Psoas muscle (tissue), 8 donors: ENCODE data around the gene PHETA2. TPM values are rescaled to one million over a fixed set of nuclear protein-coding genes. Genes with fewer than 3 reads are reported as not detected.
A peak's percentile ranks its signal among the peaks of the same experiment; 100 is the strongest.

Experiments used
- ATAC-seq, 4 donors: fragments of 200-7000 bp; cut with Tn5 transposase; one replicate each; pipeline ENCODE4 v1.9.1; 2020; ENCODE audit warnings: moderate library complexity in 3 of 4, mild to moderate bottlenecking in 2 of 4
- DNase-seq, 2 donors: peaks; one replicate each; pipeline ENCODE4 v3.0.0-alpha.2; 2020
- H3K27ac ChIP-seq: fragments of 200-600 bp; one replicate; pipeline ENCODE4 v1.8.0; 2022
- H3K27me3 ChIP-seq, 3 donors: fragments of 200-600 bp in 1 of 3; one replicate each; pipeline versions ENCODE4 v1.6.1 to v1.8.0; 2013 to 2022; ENCODE audit warnings: low read length in 2 of 3, mild to moderate bottlenecking in 2 of 3, moderate library complexity in 1 of 3; ENCODE audit not compliant: insufficient read depth in 3 of 3
- H3K36me3 ChIP-seq, 2 donors: fragments of 200-600 bp in 1 of 2; one replicate each; pipeline versions ENCODE4 v1.6.1 to v1.8.0; 2013 to 2022; ENCODE audit warnings: low read depth in 1 of 2, mild to moderate bottlenecking in 1 of 2, moderate library complexity in 1 of 2; ENCODE audit not compliant: insufficient read depth in 1 of 2
- H3K4me1 ChIP-seq: fragments of 200-600 bp; one replicate; pipeline ENCODE4 v1.8.0; 2022
- H3K4me3 ChIP-seq: fragments of 200-600 bp; one replicate; pipeline ENCODE4 v1.8.0; 2022; ENCODE audit warnings: mild to moderate bottlenecking
- H3K9me3 ChIP-seq: fragments of 200-600 bp; one replicate; pipeline ENCODE4 v1.8.0; 2022
- CTCF ChIP-seq: fragments of 200-600 bp; IDR thresholded peaks from one replicate; pipeline ENCODE4 v1.8.0; 2022; ENCODE audit warnings: antibody characterized with exemption
- WGBS, 3 donors: extraction: QIAGEN DNeasy Blood & Tissue Kit; methylation state at CpG; one replicate each; pipeline versions ENCODE4 v1.1.6 to v1.1.7; 2013; 5-methylcytosine and 5-hydroxymethylcytosine counted together
- intact Hi-C, 2 donors: fragments of 100-400 bp; cut with DNase I; formaldehyde crosslinking; loops; one replicate each; pipeline versions ENCODE4 v1.11.0 to v1.14.2; 2022
- long read RNA-seq, 2 donors: library from polyadenylated mRNA; unstranded; transcript quantifications; one replicate each; pipeline ENCODE4 v2.0.0, GENCODE V29; 2021
- polyA plus RNA-seq, 3 donors: library from polyadenylated mRNA; stranded (reverse); fragments of 200-250 nt; gene quantifications; one replicate each; pipeline ENCODE4 v1.2.3, GENCODE V29; 2013
- total RNA-seq, 4 donors: library from RNA; stranded (reverse); fragmentation: NEBNext Ultra II Directional in 2 of 4; extraction: Animal tissue kit (Norgen Biotek cat#: 25700) in 2 of 4; gene quantifications; one replicate each; pipeline versions ENCODE4 v1.2.1 to v1.2.4, GENCODE V29; 2021 to 2023
- donor health status: healthy with polysubstance abuse.
- donor health status: DM: no; HTN: no; CAD: no; lungs with moderate emphysema.
- donor health status: Bipolar disorder and iron deficiency.
- donor health status: healthy.
- donor health status: DM: yes; HTN: yes; CAD: no.
- donor health status: DM: no; HTN: no; CAD: no.
- donor health status: DM: no; HTN: no; CAD: no.
- donor health status: DM: yes; HTN: yes; CAD: no.

PHETA2 gene
- total RNA-seq (1 to 10 TPM; 1.4 to 2.4 (median 2.1) TPM), polyA plus RNA-seq (1 to 10 TPM; 2.0 to 2.3 (median 2.2) TPM)
- long read RNA-seq, donor 1, partial matches to known transcripts: 0 of 2 reads
- long read RNA-seq, donor 1, other reads (novel, unspliced or antisense): 0 of 2 reads
- long read RNA-seq, donor 2, transcript PHETA2-201 (3 exons, 2,335 nt): major isoform, 5 of 6 reads
- long read RNA-seq, donor 2, partial matches to known transcripts: 0 of 6 reads
- long read RNA-seq, donor 2, other reads (novel, unspliced or antisense): 1 of 6 reads

GRCh38 chr22:42074132-42074811, at the start of gene PHETA2:
Gene PHETA2, plus strand, starts transcription at chr22:42074248. Its CDS starts 3,046 bp downstream, at chr22:42077294.
- DNase-seq: peak; percentile 55 to 75
- Histone ChIP-seq H3K9me3 (no peaks in the 10 kb centered on the region), H3K27ac (peak within 1 kb of the TSS; percentile 79), H3K4me1 (peaks cover 30% of the 10 kb centered on the region), H3K36me3 (peaks cover 0 to 4% of the 10 kb centered on the region in 2 donors), H3K27me3 (no peaks in the 10 kb centered on the region), H3K4me3 (peak within 1 kb of the TSS; percentile 82)
- intact Hi-C loops: loop anchor here in 1 of 2 donors (10.0 kb wide), 1 partner anchor 259 kb away; no protein-coding TSS in a partner anchor
- ATAC-seq: no peak
- peak; percentile 28 for TF ChIP-seq CTCF
- 1 to 5% (median 2%) methylated on average over 34 to 55 of the region's 55 CpGs for WGBS, 3 donors

GRCh38 chr22:42025421-42025820, 48.6 kb upstream of the PHETA2 start:
- H3K27me3 ChIP-seq: no peaks in the 10 kb centered on the region
- DNase-seq (no peak), ATAC-seq (no peak)
- H3K4me3 ChIP-seq: no peak overlapping the region
- H3K9me3 ChIP-seq: no peaks in the 10 kb centered on the region
- H3K36me3 ChIP-seq: no peaks in the 10 kb centered on the region
- 21 to 44% (median 32%) methylated on average over 1 of the region's 1 CpG for WGBS, 3 donors
- H3K27ac ChIP-seq: no peak overlapping the region
- intact Hi-C loops: no loop called here
- TF ChIP-seq CTCF: no peak
- no peaks in the 10 kb centered on the region for H3K4me1 ChIP-seq

- no peaks in the 10 kb centered on the region for H3K4me1 ChIP-seq
- H3K9me3 ChIP-seq: no peaks in the 10 kb centered on the region
- ATAC-seq (no peak), DNase-seq (no peak)
- no peak overlapping the region for H3K27ac ChIP-seq
- no peak for TF ChIP-seq CTCF
- H3K4me3 ChIP-seq: no peak overlapping the region
- H3K27me3 ChIP-seq: no peaks in the 10 kb centered on the region
- 87 to 91% (median 88%) methylated on average over 10 of the region's 10 CpGs for WGBS, 3 donors
- intact Hi-C loops: no loop called here
- no peaks in the 10 kb centered on the region for H3K36me3 ChIP-seq
These were observed 47.3 kb upstream of the PHETA2 start for GRCh38 chr22:42026705-42027104.

GRCh38 chr22:42033263-42034181, 40.5 kb upstream of the PHETA2 start:
- no peaks in the 10 kb centered on the region for H3K36me3 ChIP-seq
- ATAC-seq (no peak), DNase-seq (no peak)
- TF ChIP-seq CTCF: no peak
- intact Hi-C loops: no loop called here
- H3K4me3 ChIP-seq: no peak overlapping the region
- no peaks in the 10 kb centered on the region for H3K4me1 ChIP-seq
- H3K27me3 ChIP-seq: no peaks in the 10 kb centered on the region
- no peaks in the 10 kb centered on the region for H3K9me3 ChIP-seq
- WGBS, 3 donors: 85 to 95% (median 87%) methylated on average over 5 of the region's 5 CpGs
- H3K27ac ChIP-seq: no peak overlapping the region
